22Rv1 (cell line): ENCODE measurements around the gene LRRC8A.

Experiments used
- ZFX ChIP-seq: fragments of 450-650 bp; IDR thresholded peaks from 2 replicates; pipeline ENCODE4 v1.6.1; 2017; ENCODE audit warnings: antibody characterized with exemption, borderline replicate concordance
- TF ChIP-seq, protein P1 (sequence below): fragments of 450-650 bp; IDR thresholded peaks from 2 replicates; pipeline ENCODE4 v1.5.1; 2017; ENCODE audit warnings: mild to moderate bottlenecking

DNA sequence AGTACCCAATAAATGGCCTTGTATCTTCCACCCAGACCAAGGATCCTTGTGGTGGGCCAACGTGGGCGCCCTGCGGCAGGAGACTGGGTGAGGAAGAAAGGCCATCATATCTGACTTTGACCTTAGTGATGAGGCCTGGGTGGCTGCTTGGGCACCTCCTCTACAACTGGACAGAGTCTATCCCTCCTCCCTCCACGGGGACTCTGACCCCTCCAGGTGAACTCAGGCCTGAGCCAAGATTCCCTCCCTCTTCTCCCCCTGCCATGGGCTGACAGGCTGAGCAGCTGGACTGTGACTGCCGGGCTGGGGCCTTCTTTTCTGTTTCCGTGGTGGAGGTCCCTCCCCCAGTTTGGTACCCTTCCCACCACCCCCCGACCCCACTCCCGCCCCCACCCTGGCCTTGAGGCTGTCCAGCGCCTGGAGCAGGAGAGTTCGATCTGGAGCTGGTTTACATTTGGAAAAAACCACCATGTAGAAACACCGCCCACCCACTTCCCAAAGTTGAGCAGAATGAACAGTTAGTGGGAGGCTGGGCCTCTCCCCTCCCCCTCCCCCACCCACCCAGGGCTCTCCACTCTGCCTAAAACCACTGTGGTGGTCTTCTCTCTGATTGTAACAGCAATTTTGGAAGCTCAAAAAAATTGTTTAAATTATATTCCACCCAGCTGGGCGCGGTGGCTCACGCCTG, 37.6 kb downstream of the LRRC8A start:
- TF ChIP-seq, protein P1, sequence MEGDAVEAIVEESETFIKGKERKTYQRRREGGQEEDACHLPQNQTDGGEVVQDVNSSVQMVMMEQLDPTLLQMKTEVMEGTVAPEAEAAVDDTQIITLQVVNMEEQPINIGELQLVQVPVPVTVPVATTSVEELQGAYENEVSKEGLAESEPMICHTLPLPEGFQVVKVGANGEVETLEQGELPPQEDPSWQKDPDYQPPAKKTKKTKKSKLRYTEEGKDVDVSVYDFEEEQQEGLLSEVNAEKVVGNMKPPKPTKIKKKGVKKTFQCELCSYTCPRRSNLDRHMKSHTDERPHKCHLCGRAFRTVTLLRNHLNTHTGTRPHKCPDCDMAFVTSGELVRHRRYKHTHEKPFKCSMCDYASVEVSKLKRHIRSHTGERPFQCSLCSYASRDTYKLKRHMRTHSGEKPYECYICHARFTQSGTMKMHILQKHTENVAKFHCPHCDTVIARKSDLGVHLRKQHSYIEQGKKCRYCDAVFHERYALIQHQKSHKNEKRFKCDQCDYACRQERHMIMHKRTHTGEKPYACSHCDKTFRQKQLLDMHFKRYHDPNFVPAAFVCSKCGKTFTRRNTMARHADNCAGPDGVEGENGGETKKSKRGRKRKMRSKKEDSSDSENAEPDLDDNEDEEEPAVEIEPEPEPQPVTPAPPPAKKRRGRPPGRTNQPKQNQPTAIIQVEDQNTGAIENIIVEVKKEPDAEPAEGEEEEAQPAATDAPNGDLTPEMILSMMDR, result no peak
- TF ChIP-seq ZFX, result no peak
